OCI-LY1 (cell line): Measurements from ENCODE around the gene NCAPD2.

Experiments used
- EZH2 ChIP-seq: fragments of 200-600 bp; sonication (generic), shearing (Covaris generic); IDR thresholded peaks from 2 replicates; pipeline ENCODE4 v1.8.0; 2017; ENCODE audit warnings: borderline replicate concordance, mixed run types, mild to moderate bottlenecking, antibody characterized with exemption, low read length, moderate library complexity, mixed read lengths
- TF ChIP-seq, protein P1 (sequence below): fragments of 200-600 bp; sonication (generic), shearing (Covaris generic); IDR thresholded peaks from 2 replicates; pipeline ENCODE4 v1.5.1; 2017; ENCODE audit warnings: mild to moderate bottlenecking, antibody characterized with exemption, low read length, moderate library complexity, mixed read lengths

DNA sequence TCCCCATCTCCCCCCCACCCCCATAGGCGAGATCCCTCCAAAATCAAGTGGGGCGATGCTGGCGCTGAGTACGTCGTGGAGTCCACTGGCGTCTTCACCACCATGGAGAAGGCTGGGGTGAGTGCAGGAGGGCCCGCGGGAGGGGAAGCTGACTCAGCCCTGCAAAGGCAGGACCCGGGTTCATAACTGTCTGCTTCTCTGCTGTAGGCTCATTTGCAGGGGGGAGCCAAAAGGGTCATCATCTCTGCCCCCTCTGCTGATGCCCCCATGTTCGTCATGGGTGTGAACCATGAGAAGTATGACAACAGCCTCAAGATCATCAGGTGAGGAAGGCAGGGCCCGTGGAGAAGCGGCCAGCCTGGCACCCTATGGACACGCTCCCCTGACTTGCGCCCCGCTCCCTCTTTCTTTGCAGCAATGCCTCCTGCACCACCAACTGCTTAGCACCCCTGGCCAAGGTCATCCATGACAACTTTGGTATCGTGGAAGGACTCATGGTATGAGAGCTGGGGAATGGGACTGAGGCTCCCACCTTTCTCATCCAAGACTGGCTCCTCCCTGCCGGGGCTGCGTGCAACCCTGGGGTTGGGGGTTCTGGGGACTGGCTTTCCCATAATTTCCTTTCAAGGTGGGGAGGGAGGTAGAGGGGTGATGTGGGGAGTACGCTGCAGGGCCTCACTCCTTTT, 43.1 kb downstream of the NCAPD2 start:
- TF ChIP-seq, protein P1, sequence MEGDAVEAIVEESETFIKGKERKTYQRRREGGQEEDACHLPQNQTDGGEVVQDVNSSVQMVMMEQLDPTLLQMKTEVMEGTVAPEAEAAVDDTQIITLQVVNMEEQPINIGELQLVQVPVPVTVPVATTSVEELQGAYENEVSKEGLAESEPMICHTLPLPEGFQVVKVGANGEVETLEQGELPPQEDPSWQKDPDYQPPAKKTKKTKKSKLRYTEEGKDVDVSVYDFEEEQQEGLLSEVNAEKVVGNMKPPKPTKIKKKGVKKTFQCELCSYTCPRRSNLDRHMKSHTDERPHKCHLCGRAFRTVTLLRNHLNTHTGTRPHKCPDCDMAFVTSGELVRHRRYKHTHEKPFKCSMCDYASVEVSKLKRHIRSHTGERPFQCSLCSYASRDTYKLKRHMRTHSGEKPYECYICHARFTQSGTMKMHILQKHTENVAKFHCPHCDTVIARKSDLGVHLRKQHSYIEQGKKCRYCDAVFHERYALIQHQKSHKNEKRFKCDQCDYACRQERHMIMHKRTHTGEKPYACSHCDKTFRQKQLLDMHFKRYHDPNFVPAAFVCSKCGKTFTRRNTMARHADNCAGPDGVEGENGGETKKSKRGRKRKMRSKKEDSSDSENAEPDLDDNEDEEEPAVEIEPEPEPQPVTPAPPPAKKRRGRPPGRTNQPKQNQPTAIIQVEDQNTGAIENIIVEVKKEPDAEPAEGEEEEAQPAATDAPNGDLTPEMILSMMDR = no peak
- TF ChIP-seq EZH2 = no peak
